AG09319 (cell line): ENCODE data around the gene AGPAT2.

ENCODE experiments used
- DNase-seq: peaks from one replicate; pipeline ENCODE4 v3.0.0-alpha.2; 2010; ENCODE audit warnings: low read depth; ENCODE audit errors: extremely low read depth
- CTCF ChIP-seq: IDR thresholded peaks from 2 replicates; pipeline ENCODE4 v1.5.1; 2011; ENCODE audit warnings: low read depth, mild to moderate bottlenecking, inconsistent platforms, low read length, moderate library complexity

Gene AGPAT2

GRCh38 chr9:136698635-136699246, 11.5 kb upstream of the AGPAT2 start:
- TF ChIP-seq CTCF: no peak
- no peak for DNase-seq

DNA sequence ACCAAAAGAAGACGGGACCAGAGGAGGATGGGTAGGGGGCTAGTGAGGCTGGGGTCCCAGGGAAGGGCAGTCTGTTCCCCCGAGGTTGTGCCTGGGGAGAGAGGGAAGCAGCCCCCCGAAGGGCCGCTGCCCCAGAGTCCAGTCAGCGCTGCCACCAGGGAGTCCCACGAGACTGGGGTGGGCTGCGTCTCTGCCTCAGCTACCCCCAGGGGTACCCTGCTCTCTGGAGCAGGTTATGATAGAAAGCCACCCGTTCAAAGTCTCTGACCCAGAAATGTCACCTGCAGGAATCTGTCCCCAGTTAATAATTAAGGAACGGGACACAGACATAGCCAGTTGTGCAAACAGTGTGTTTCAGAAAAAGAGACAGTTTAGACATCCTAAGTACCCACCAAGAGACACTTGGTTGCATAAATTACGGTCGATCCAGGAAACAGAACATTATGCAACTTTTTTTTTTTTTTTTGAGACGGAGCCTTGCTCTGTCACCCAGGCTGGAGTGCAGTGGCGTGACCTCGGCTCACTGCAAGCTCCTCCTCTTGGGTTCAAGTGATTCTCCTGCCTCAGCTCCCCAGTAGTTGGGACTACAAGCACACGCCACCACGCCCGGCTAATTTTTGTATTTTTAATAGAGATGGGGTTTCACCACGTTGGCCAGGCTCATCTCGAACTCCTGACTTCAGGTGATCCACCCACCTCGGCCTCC, 10.7 kb upstream of the AGPAT2 start:
- TF ChIP-seq CTCF: no peak
- no peak for DNase-seq

GRCh38 chr9:136697146-136697820, 10.0 kb upstream of the AGPAT2 start:
- TF ChIP-seq CTCF: no peak
- DNase-seq: no peak

- no peak for TF ChIP-seq CTCF
- DNase-seq: no peak
These were observed 9.2 kb upstream of the AGPAT2 start for GRCh38 chr9:136696502-136696901.

- no peak for DNase-seq
- TF ChIP-seq CTCF: no peak
These were observed 8.7 kb upstream of the AGPAT2 start for GRCh38 chr9:136695955-136696354.

DNA sequence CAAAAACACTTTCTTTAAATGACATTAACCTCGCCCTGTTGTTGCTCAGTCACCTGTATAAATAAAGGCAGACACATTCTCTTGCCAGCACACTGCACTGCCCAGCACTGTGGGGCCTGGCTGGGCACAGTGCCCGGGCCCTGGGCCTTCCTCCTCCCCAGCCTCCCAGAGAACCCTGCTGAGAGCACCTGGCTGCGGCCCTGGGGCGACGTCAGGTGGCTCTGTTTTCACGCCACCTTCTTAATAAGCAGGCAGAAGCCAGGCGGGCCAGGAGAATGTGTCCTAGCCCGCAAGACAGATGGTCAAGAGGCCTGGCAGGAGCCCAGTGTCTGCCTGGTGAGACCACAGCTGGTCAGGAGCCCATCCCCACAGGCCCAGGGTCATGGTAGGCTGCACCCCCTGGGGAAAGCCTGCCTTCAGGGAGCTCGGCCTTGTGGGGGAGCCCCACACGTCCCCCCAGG, 8.2 kb upstream of the AGPAT2 start:
- no peak for TF ChIP-seq CTCF
- no peak for DNase-seq

DNA sequence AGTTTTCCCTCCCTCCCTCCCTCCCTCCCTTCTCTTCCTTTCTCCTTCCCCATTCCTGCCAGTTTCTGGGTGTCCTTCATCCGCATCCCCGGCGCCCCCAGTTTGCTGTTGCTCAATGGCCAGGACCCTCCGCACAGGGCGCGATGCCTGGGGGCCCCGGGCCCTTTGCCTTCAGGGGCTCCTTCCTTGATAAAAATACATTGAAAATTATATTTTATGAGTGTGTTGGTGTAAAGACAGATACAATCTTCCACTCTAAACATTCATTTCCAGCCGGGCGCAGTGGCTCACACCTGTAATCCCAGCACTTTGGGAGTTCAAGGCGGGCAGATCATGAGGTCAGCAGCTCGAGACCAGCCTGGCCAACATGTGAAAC, 7.6 kb upstream of the AGPAT2 start:
- DNase-seq: no peak
- no peak for TF ChIP-seq CTCF
